UCSD-AML1 (cell line): Measurements from ENCODE around the gene SEMG1.

Source experiments
- DNase-seq: peaks from one replicate; lab custom pipeline; 2025; ENCODE audit not compliant: unreplicated experiment; lab: John Stamatoyannopoulos, UW

Gene SEMG1

GRCh38 chr20:45218636-45219035 lies 11.8 kb downstream of the SEMG1 start:
- DNase-seq, result no peak

GRCh38 chr20:45221076-45221475 lies 14.2 kb downstream of the SEMG1 start, which contains the start of gene SEMG2:
TSS of gene SEMG2 (plus strand) at chr20:45221373. CDS start at chr20:45221390, 17 bp downstream.
- no peak for DNase-seq

GRCh38 chr20:45223136-45223535 lies 16.3 kb downstream of the SEMG1 start:
- DNase-seq, result no peak

- no peak for DNase-seq
These were observed 19.5 kb downstream of the SEMG1 start for GRCh38 chr20:45226287-45226686.

GRCh38 chr20:45229264-45230056 lies 22.6 kb downstream of the SEMG1 start:
- DNase-seq, result peak; percentile 25

- no peak for DNase-seq
These were observed 23.8 kb downstream of the SEMG1 start for GRCh38 chr20:45230631-45231030.

GRCh38 chr20:45235995-45236394 lies 29.2 kb downstream of the SEMG1 start:
- no peak for DNase-seq

- DNase-seq, result no peak
These were observed 31.3 kb downstream of the SEMG1 start for GRCh38 chr20:45238139-45238538.

- no peak for DNase-seq
These were observed 39.3 kb downstream of the SEMG1 start for GRCh38 chr20:45246109-45246508.

- no peak for DNase-seq
These were observed 41.0 kb downstream of the SEMG1 start for GRCh38 chr20:45247865-45248264.

GRCh38 chr20:45248609-45249008 lies 41.8 kb downstream of the SEMG1 start:
- no peak for DNase-seq

- DNase-seq, result no peak
These were observed 45.2 kb downstream of the SEMG1 start for GRCh38 chr20:45251884-45252560.

- DNase-seq, result no peak
These were observed 46.4 kb downstream of the SEMG1 start for GRCh38 chr20:45253261-45253660.

- DNase-seq, result no peak
These were observed 47.8 kb downstream of the SEMG1 start, which contains the start of gene SLPI for GRCh38 chr20:45254383-45255262. TSS of gene SLPI (minus strand) at chr20:45254564. CDS start at chr20:45254543, 21 bp downstream.

- DNase-seq, result no peak
These were observed 50.3 kb downstream of the SEMG1 start for GRCh38 chr20:45257161-45257560.

GRCh38 chr20:45257711-45258110 lies 50.9 kb downstream of the SEMG1 start:
- DNase-seq, result no peak

GRCh38 chr20:45258259-45258658 lies 51.4 kb downstream of the SEMG1 start:
- DNase-seq, result no peak

GRCh38 chr20:45258664-45259063 lies 51.8 kb downstream of the SEMG1 start:
- DNase-seq, result no peak
